Colon (tissue), 2 donors: ENCODE results near the gene ALG8.

Experiments used
- FAIRE-seq: peaks from 2 replicates; lab custom pipeline; 2012; peaks lifted over from hg19 to GRCh38; lab: Jason Lieb, UNC
- donor health status: control.
- donor health status: control.

The ALG8 gene

GRCh38 chr11:78158987-78159652 lies 19.7 kb upstream of the ALG8 start:
- FAIRE-seq, result no peak

GRCh38 chr11:78156127-78156844 lies 16.9 kb upstream of the ALG8 start:
- FAIRE-seq, result no peak

- FAIRE-seq, result no peak
Observed at GRCh38 chr11:78151804-78152203, 12.4 kb upstream of the ALG8 start.

GRCh38 chr11:78150754-78151153 lies 11.3 kb upstream of the ALG8 start:
- no peak for FAIRE-seq

- no peak for FAIRE-seq
Observed at GRCh38 chr11:78150346-78150745, 10.9 kb upstream of the ALG8 start.

- FAIRE-seq, result no peak
Observed at GRCh38 chr11:78149646-78150045, 10.2 kb upstream of the ALG8 start.

- no peak for FAIRE-seq
Observed at GRCh38 chr11:78147807-78148206, 8.4 kb upstream of the ALG8 start.

GRCh38 chr11:78145511-78146025 lies 6.1 kb upstream of the ALG8 start:
- no peak for FAIRE-seq

GRCh38 chr11:78140392-78141077 lies 1.1 kb upstream of the ALG8 start:
- FAIRE-seq, result no peak

- no peak for FAIRE-seq
Observed at GRCh38 chr11:78138694-78139421, 568 bp downstream of the ALG8 start.

GRCh38 chr11:78138291-78138690 lies 1.1 kb downstream of the ALG8 start:
- no peak for FAIRE-seq

- FAIRE-seq, result no peak
Observed at GRCh38 chr11:78132475-78132874, 7.0 kb downstream of the ALG8 start.

- FAIRE-seq, result no peak
Observed at GRCh38 chr11:78131956-78132355, 7.5 kb downstream of the ALG8 start.

GRCh38 chr11:78127403-78127802 lies 12.0 kb downstream of the ALG8 start:
- no peak for FAIRE-seq

- no peak for FAIRE-seq
Observed at GRCh38 chr11:78112582-78113275, 26.7 kb downstream of the ALG8 start.

GRCh38 chr11:78111298-78111697 lies 28.1 kb downstream of the ALG8 start:
- no peak for FAIRE-seq

GRCh38 chr11:78110830-78111229 lies 28.6 kb downstream of the ALG8 start:
- no peak for FAIRE-seq

GRCh38 chr11:78110351-78110750 lies 29.1 kb downstream of the ALG8 start:
- FAIRE-seq, result no peak

- FAIRE-seq, result no peak
Observed at GRCh38 chr11:78109081-78110015, 30.1 kb downstream of the ALG8 start.

GRCh38 chr11:78100676-78101472 lies 38.6 kb downstream of the ALG8 start:
- no peak for FAIRE-seq
